Mesothelial cell of epicardium (in vitro differentiated cells): Measurements from ENCODE around the gene XPO1. TPM values are rescaled to one million over a fixed set of nuclear protein-coding genes. Genes with fewer than 3 reads are reported as not detected.
"Not testable (repeated sequence)": the region's sequence is repeated elsewhere in the genome, so short reads cannot be mapped to it uniquely, and the experiment has no call there.

Experiments used
- DNase-seq, 2 experiments: peaks; one replicate each; pipeline ENCODE4 v3.0.0; 2021; ENCODE audit warnings: low spot score in 2 of 2; ENCODE audit not compliant: unreplicated experiment in 2 of 2
- H3K27ac Mint-ChIP-seq: 2 replicates; pipeline ENCODE4 v1.8.0; 2021; ENCODE audit warnings: mixed read lengths
- H3K27me3 Mint-ChIP-seq: 2 replicates; pipeline ENCODE4 v1.8.0; 2021; ENCODE audit warnings: low read depth, mixed read lengths
- H3K36me3 Mint-ChIP-seq: 2 replicates; pipeline ENCODE4 v1.8.0; 2021; ENCODE audit warnings: mixed read lengths
- H3K4me1 Mint-ChIP-seq: 2 replicates; pipeline ENCODE4 v1.8.0; 2021; ENCODE audit warnings: mixed read lengths
- H3K4me3 Mint-ChIP-seq: 2 replicates; pipeline ENCODE4 v1.8.0; 2021; ENCODE audit warnings: mild to moderate bottlenecking, moderate library complexity, mixed read lengths
- H3K9me3 Mint-ChIP-seq: 2 replicates; pipeline ENCODE4 v1.8.0; 2021; ENCODE audit warnings: mixed read lengths
- total RNA-seq: library from RNA; stranded (reverse); gene quantifications from 3 replicates; pipeline ENCODE4 v1.2.1, GENCODE V29; 2021
- TF ChIP-seq, protein P1 (sequence below): fragments of 200-600 bp; sonication (generic); IDR thresholded peaks from one replicate; pipeline ENCODE4 v1.5.0; 2021; ENCODE audit warnings: antibody characterized with exemption; ENCODE audit not compliant: unreplicated experiment

XPO1 gene
- total RNA-seq, 1 donor from 2014 or later, result 219 TPM

DNA sequence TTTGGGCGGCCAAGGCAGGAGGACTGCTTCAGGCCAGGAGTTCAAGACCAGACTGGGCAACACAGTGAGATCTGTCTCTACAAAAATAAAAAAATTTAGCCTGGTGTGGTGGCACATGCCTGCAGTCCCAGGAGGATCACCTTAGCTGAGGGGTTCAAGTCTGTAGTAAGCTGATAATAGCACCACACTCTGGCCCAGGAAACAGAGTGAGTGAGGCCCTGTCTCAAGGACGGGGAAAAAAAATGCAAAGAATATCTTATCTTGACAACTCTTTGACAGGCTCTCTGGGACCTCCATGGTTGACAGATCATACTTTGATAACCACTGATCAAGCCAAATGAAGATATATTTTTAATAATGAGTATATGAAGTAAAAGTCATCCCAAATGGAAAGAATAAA lies 89.9 kb downstream of the XPO1 start:
- Mint-ChIP-seq H3K4me3 (no peak overlapping the region), H3K27me3 (no peaks in the 10 kb centered on the region), H3K36me3 (peaks cover 50% of the 10 kb centered on the region), H3K27ac (no peak overlapping the region), H3K4me1 (no peaks in the 10 kb centered on the region), H3K9me3 (peaks cover 27% of the 10 kb centered on the region)
- DNase-seq, result no peak
- TF ChIP-seq, protein P1, sequence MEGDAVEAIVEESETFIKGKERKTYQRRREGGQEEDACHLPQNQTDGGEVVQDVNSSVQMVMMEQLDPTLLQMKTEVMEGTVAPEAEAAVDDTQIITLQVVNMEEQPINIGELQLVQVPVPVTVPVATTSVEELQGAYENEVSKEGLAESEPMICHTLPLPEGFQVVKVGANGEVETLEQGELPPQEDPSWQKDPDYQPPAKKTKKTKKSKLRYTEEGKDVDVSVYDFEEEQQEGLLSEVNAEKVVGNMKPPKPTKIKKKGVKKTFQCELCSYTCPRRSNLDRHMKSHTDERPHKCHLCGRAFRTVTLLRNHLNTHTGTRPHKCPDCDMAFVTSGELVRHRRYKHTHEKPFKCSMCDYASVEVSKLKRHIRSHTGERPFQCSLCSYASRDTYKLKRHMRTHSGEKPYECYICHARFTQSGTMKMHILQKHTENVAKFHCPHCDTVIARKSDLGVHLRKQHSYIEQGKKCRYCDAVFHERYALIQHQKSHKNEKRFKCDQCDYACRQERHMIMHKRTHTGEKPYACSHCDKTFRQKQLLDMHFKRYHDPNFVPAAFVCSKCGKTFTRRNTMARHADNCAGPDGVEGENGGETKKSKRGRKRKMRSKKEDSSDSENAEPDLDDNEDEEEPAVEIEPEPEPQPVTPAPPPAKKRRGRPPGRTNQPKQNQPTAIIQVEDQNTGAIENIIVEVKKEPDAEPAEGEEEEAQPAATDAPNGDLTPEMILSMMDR, result no peak

DNA sequence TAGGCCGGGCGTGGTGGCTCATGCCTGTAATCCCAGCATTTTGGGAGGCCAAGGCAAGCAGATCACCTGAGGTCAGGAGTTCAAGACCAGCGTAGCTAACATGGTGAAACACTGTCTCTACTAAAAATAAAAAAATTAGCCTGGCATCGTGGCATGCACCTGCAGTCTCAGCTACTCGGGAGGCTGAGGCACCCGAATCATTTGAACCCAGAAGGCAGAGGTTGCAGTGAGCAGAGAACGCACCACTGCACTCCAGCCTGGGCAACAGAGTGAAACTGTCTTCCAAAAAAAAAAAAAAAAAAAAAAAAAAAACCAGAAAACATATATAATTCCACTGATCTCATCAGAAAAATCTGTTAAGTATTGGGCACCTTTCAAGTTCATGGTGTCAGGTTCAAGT lies 91.2 kb downstream of the XPO1 start:
- peaks cover 57% of the 10 kb centered on the region for H3K36me3 Mint-ChIP-seq
- H3K4me1 Mint-ChIP-seq, DNase-seq, H3K4me3 Mint-ChIP-seq, H3K27me3 Mint-ChIP-seq, H3K27ac Mint-ChIP-seq: not testable (repeated sequence)
- H3K9me3 Mint-ChIP-seq, result peaks cover 35% of the 10 kb centered on the region

DNA sequence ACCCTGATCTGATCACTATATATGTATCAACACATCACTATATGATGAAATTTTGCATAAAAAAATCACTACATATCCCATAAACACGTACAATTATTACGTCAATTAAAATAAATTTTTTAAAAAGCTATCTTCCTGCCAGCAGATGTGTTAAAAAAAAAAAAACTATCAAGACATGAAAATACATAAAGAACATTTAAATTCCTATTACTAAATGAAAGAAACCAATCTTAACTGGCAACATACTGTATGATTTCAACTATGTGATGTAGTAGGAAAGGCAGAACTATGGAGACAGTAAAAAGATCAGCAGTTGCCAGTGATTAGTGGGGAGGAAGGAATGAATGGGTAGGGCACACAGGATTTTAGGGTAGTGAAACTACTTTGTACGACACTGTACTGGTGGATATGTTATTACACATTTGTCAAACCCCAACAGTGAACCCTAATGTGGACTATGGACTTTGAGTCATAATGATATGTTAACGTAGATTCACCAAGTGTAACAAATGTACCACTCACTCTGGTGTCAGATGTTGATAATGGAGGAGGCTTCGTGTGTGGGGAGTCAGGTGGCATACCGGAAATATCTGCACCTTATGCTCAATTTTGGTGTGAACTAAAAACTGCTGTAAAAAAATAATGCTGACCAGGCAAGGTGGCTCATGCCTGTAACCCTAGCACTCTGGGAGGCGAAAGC lies 94.7 kb downstream of the XPO1 start:
- H3K27ac Mint-ChIP-seq, result no peak overlapping the region
- peaks cover 45% of the 10 kb centered on the region for H3K36me3 Mint-ChIP-seq
- H3K4me3 Mint-ChIP-seq, result no peak overlapping the region
- TF ChIP-seq, protein P1, result no peak
- H3K27me3 Mint-ChIP-seq, result no peaks in the 10 kb centered on the region
- H3K9me3 Mint-ChIP-seq, result peaks cover 26% of the 10 kb centered on the region
- H3K4me1 Mint-ChIP-seq, result peaks cover 2% of the 10 kb centered on the region
- DNase-seq, result no peak

DNA sequence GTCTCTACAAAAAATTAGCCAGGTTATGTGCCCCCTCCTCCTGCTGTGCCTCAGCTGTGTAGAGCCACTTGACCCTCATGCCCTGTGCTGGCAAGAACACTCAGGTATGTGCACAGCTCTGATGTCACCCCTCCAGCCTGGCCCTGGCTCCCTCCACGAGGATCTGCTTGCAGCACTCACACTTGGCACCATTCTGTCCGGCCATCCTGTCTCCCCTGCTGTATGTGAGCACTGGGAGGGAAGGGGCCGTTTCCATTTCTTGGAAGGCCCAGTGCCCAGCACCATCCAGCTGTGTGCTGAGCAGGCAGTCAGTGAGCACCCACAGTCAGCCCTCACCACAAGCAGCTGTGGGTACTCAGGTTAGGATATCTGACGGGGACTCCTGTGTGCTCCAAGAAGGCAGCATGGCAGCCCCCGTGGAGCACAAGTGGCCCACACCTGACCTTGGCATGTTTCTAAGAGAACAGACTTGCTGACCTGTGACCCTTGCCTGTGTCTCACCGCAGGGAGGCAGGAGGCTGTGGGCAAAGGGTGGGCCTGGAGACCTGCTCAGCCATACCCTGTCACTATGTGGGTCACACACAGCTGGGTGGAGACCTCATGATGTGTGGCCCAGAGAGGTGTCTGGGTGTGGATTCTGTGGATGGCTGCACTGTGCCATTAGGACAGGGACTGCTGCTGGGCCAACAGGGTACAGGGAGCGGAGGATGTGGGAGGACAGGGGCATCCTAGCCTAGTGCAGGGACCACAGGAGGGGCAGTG lies 98.7 kb downstream of the XPO1 start:
- Mint-ChIP-seq H3K4me1 (peaks cover 2% of the 10 kb centered on the region), H3K4me3 (no peak overlapping the region), H3K27ac (no peak overlapping the region), H3K9me3 (peaks cover 44% of the 10 kb centered on the region), H3K27me3 (no peaks in the 10 kb centered on the region), H3K36me3 (peaks cover 55% of the 10 kb centered on the region)
- DNase-seq, result no peak
- TF ChIP-seq, protein P1, result no peak

DNA sequence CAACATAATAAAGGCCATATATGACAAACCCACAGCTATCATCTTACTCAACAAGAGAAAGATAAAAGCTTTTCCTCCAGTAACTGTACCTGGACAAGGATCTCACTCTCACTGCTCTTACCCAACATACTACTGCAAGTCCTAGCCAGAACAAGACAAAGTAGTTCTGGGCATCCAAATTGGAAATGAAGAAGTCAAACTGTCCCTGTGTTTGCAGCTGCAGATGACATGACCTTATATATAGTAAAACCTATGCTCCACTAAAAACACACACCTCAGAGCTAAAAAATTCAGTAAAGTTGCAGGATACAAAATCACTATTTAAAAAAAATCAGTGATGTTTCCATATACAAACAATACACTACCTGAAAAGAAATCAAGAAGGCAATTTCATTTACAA lies 99.5 kb downstream of the XPO1 start:
- DNase-seq, result no peak
- Mint-ChIP-seq H3K4me3 (no peak overlapping the region), H3K4me1 (peaks cover 3% of the 10 kb centered on the region), H3K36me3 (peaks cover 50% of the 10 kb centered on the region), H3K27me3 (no peaks in the 10 kb centered on the region), H3K27ac (no peak overlapping the region), H3K9me3 (peaks cover 38% of the 10 kb centered on the region)
- TF ChIP-seq, protein P1, result no peak

DNA sequence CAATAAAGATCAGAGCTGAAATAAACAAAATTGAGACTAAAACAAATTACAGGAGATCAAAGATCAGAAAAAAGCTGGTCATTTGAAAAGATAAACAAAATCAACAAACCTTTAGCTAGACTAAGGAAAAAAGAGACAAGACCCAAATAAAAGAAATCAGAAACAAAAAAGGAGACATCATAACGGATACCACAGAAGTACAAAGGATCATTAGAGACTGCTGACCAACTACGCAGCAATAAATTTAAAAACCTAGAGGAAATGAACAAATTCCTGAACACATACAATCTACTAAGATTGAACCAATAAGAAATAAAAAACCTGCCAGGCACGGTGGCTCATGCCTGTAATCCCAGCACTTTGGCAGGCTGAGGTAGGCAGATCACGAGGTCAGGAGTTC lies 101.0 kb downstream of the XPO1 start:
- H3K36me3 Mint-ChIP-seq, result peaks cover 37% of the 10 kb centered on the region
- H3K9me3 Mint-ChIP-seq, result peaks cover 26% of the 10 kb centered on the region
- DNase-seq, result no peak
- no peak overlapping the region for H3K27ac Mint-ChIP-seq
- peaks cover 7% of the 10 kb centered on the region for H3K4me1 Mint-ChIP-seq
- TF ChIP-seq, protein P1, result no peak
- no peak overlapping the region for H3K4me3 Mint-ChIP-seq
- no peaks in the 10 kb centered on the region for H3K27me3 Mint-ChIP-seq
